WERI-Rb-1 (cell line): ENCODE data around the gene CXCR4.

Experiments used
- DNase-seq: peaks from one replicate; pipeline ENCODE4 v3.0.0-alpha.2; 2020
- H3K27ac ChIP-seq: fragments of 250-450 bp; sonication (Bioruptor Pico); 2 replicates; pipeline ENCODE4 v1.5.1; 2020; ENCODE audit warnings: mild to moderate bottlenecking, moderate library complexity
- H3K27me3 ChIP-seq: fragments of 250-450 bp; sonication (Bioruptor Pico); 2 replicates; pipeline ENCODE4 v1.5.1; 2021; ENCODE audit warnings: mild to moderate bottlenecking, low read depth, moderate library complexity; ENCODE audit not compliant: insufficient read depth, severe bottlenecking
- H3K36me3 ChIP-seq: fragments of 250-450 bp; sonication (Bioruptor Pico); 2 replicates; pipeline ENCODE4 v1.5.1; 2020; ENCODE audit warnings: mild to moderate bottlenecking, moderate library complexity
- H3K4me3 ChIP-seq: 2 replicates; pipeline ENCODE4 v1.5.1; 2011; ENCODE audit warnings: low read depth, mild to moderate bottlenecking, control low read depth, low read length
- H3K9me3 ChIP-seq: fragments of 250-450 bp; sonication (Bioruptor Pico); 2 replicates; pipeline ENCODE4 v1.5.1; 2021; ENCODE audit warnings: mild to moderate bottlenecking, moderate library complexity; ENCODE audit not compliant: severe bottlenecking
- CTCF ChIP-seq: IDR thresholded peaks from 2 replicates; pipeline ENCODE4 v1.5.1; 2011; ENCODE audit warnings: low read depth, mild to moderate bottlenecking, control low read depth, inconsistent platforms, low read length

The CXCR4 gene

GRCh38 chr2:136121204-136121910 lies 3.4 kb upstream of the CXCR4 start:
- no peak overlapping the region for H3K27ac ChIP-seq
- H3K27me3 ChIP-seq, result peaks cover 4% of the 10 kb centered on the region
- no peak overlapping the region for H3K4me3 ChIP-seq
- H3K9me3 ChIP-seq, result no peaks in the 10 kb centered on the region
- no peaks in the 10 kb centered on the region for H3K36me3 ChIP-seq
- TF ChIP-seq CTCF, result no peak
- DNase-seq, result no peak

GRCh38 chr2:136119717-136120675 lies 2.0 kb upstream of the CXCR4 start:
- Histone ChIP-seq H3K9me3 (no peaks in the 10 kb centered on the region), H3K36me3 (no peaks in the 10 kb centered on the region), H3K4me3 (peak overlapping the region; percentile 81), H3K27ac (no peak overlapping the region), H3K27me3 (peaks cover 5% of the 10 kb centered on the region)
- DNase-seq, result no peak
- TF ChIP-seq CTCF, result no peak

GRCh38 chr2:136118819-136119716 lies 1.1 kb upstream of the CXCR4 start:
- Histone ChIP-seq H3K27me3 (peaks cover 5% of the 10 kb centered on the region), H3K9me3 (no peaks in the 10 kb centered on the region), H3K36me3 (no peaks in the 10 kb centered on the region; the same call in 1 of the 2 replicates), H3K4me3 (peak overlapping the region; percentile 81), H3K27ac (0 out of 2 replicates have a peak overlapping the region, but pooled peaks have one; percentile 31)
- no peak for TF ChIP-seq CTCF
- peak; percentile 66 for DNase-seq

- peak; percentile 48 for DNase-seq
- TF ChIP-seq CTCF, result peak; percentile 43; the same call in 1 of the 2 replicates
- peak overlapping the region; percentile 81 for H3K4me3 ChIP-seq
- H3K36me3 ChIP-seq, result no peaks in the 10 kb centered on the region; the same call in 1 of the 2 replicates
- H3K27me3 ChIP-seq, result peaks cover 5% of the 10 kb centered on the region
- H3K9me3 ChIP-seq, result no peaks in the 10 kb centered on the region
- no peak overlapping the region for H3K27ac ChIP-seq
These were observed 533 bp downstream of the CXCR4 start for GRCh38 chr2:136117391-136117841.

GRCh38 chr2:136116813-136117390 lies 1.0 kb downstream of the CXCR4 start:
- Histone ChIP-seq H3K27me3 (peaks cover 5% of the 10 kb centered on the region), H3K27ac (no peak overlapping the region), H3K9me3 (no peaks in the 10 kb centered on the region), H3K36me3 (no peaks in the 10 kb centered on the region; the same call in 1 of the 2 replicates), H3K4me3 (peak overlapping the region; percentile 81)
- peak; percentile 10 for DNase-seq
- TF ChIP-seq CTCF, result no peak
